Mesothelial cell of epicardium (in vitro differentiated cells): ENCODE results near the gene ZDHHC11. TPM values are rescaled to one million over a fixed set of nuclear protein-coding genes. Genes with fewer than 3 reads are reported as not detected.
A peak's percentile ranks its signal among the peaks of the same experiment; 100 is the strongest.
"Not testable (repeated sequence)": the region's sequence is repeated elsewhere in the genome, so short reads cannot be mapped to it uniquely, and the experiment has no call there.

ENCODE experiments used
- DNase-seq, 2 experiments: peaks; one replicate each; pipeline ENCODE4 v3.0.0; 2021; ENCODE audit warnings: low spot score in 2 of 2; ENCODE audit not compliant: unreplicated experiment in 2 of 2
- H3K27ac Mint-ChIP-seq: 2 replicates; pipeline ENCODE4 v1.8.0; 2021; ENCODE audit warnings: mixed read lengths
- H3K27me3 Mint-ChIP-seq: 2 replicates; pipeline ENCODE4 v1.8.0; 2021; ENCODE audit warnings: low read depth, mixed read lengths
- H3K36me3 Mint-ChIP-seq: 2 replicates; pipeline ENCODE4 v1.8.0; 2021; ENCODE audit warnings: mixed read lengths
- H3K4me1 Mint-ChIP-seq: 2 replicates; pipeline ENCODE4 v1.8.0; 2021; ENCODE audit warnings: mixed read lengths
- H3K4me3 Mint-ChIP-seq: 2 replicates; pipeline ENCODE4 v1.8.0; 2021; ENCODE audit warnings: mild to moderate bottlenecking, moderate library complexity, mixed read lengths
- H3K9me3 Mint-ChIP-seq: 2 replicates; pipeline ENCODE4 v1.8.0; 2021; ENCODE audit warnings: mixed read lengths
- total RNA-seq: library from RNA; stranded (reverse); gene quantifications from 3 replicates; pipeline ENCODE4 v1.2.1, GENCODE V29; 2021
- TF ChIP-seq, protein P1 (sequence below): fragments of 200-600 bp; sonication (generic); IDR thresholded peaks from one replicate; pipeline ENCODE4 v1.5.0; 2021; ENCODE audit warnings: antibody characterized with exemption; ENCODE audit not compliant: unreplicated experiment

ZDHHC11 gene
- total RNA-seq, 1 donor from 2014 or later: 11.4 TPM

- no peaks in the 10 kb centered on the region for H3K4me1 Mint-ChIP-seq
- TF ChIP-seq, protein P1, sequence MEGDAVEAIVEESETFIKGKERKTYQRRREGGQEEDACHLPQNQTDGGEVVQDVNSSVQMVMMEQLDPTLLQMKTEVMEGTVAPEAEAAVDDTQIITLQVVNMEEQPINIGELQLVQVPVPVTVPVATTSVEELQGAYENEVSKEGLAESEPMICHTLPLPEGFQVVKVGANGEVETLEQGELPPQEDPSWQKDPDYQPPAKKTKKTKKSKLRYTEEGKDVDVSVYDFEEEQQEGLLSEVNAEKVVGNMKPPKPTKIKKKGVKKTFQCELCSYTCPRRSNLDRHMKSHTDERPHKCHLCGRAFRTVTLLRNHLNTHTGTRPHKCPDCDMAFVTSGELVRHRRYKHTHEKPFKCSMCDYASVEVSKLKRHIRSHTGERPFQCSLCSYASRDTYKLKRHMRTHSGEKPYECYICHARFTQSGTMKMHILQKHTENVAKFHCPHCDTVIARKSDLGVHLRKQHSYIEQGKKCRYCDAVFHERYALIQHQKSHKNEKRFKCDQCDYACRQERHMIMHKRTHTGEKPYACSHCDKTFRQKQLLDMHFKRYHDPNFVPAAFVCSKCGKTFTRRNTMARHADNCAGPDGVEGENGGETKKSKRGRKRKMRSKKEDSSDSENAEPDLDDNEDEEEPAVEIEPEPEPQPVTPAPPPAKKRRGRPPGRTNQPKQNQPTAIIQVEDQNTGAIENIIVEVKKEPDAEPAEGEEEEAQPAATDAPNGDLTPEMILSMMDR: no peak
- no peak overlapping the region for H3K4me3 Mint-ChIP-seq
- H3K27me3 Mint-ChIP-seq: peaks cover 16% of the 10 kb centered on the region
- DNase-seq: peak; percentile 19 to 38
- no peaks in the 10 kb centered on the region for H3K36me3 Mint-ChIP-seq
- no peaks in the 10 kb centered on the region for H3K9me3 Mint-ChIP-seq
- no peak overlapping the region for H3K27ac Mint-ChIP-seq
These were observed 74.6 kb downstream of the ZDHHC11 start for GRCh38 chr5:775961-776861.

DNA sequence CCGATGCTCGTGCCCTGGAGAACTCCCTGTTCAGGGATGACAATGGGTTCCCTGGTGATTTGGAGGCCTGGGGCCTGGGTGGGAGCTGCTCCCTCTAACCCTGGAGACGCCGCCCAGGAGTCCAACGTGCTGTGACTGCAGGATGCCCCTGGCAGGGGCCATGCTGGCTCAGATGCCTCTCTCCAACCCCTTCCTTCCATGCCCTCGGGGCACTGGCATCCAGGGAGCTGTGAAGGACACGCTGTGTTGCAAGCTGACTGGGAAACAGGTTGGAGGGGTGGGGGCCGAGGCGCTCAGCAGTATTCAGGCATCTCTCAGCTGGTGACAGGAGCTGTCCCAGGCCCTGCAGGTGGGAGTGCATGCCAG is 75.2 kb downstream of the ZDHHC11 start:
- DNase-seq, H3K9me3 Mint-ChIP-seq, H3K4me3 Mint-ChIP-seq, H3K27ac Mint-ChIP-seq, H3K4me1 Mint-ChIP-seq, H3K36me3 Mint-ChIP-seq: not testable (repeated sequence)
- peaks cover 14% of the 10 kb centered on the region for H3K27me3 Mint-ChIP-seq

DNA sequence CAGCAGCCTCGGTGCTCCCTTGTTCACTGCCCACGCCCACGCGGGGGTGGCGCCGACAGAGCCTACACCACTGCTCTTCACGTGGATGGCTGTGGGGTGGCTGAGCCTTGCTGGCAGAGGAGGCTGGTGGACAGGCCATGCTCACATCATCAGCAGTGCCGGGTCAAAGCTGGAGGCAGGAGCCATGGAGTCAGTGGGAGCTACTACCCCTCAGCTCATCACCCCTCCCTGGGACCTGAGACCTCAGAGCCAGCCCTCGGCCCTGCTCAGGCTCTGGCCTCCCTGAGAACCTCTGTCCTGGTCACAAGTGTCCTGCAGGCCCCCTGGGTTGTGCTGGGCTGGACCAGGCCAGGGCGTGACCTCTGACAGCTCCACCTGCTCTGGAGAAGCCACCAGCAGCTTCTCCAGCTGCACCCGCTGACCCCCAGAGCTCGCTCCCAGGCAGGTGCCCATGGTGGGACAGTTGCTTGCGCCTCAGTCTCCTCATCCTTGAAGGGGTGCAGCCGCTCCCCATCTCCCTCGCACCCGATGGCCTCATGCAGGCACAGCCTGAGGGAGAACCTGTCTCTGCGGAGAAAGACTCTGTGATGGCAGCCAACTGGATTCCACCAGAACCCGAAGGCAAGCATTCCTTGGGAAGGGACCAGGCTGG is 75.8 kb downstream of the ZDHHC11 start:
- peak in 1 of 2 experiments; percentile 20 for DNase-seq
- not testable (repeated sequence) for H3K9me3 Mint-ChIP-seq, H3K27ac Mint-ChIP-seq, H3K4me1 Mint-ChIP-seq, H3K36me3 Mint-ChIP-seq, H3K4me3 Mint-ChIP-seq
- peaks cover 12% of the 10 kb centered on the region for H3K27me3 Mint-ChIP-seq

DNA sequence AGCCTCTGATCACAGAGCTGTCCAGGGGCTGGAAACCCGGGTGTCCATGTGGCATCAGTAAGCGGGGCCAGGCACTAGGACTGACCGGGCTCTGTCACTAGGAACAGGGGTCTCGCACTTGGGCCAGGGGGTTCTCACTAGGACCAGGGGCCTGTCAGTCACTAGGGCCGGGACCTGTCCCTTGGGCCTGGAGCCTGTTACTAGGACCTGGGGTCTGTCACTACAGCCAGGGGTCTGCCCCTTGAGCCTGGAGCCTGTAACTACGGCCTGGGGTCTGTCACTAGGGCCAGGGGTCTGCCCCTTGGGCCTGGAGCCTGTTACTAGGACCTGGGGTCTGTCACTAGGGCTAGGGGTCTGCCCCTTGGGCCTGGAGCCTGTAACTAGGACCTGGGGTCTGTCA is 76.5 kb downstream of the ZDHHC11 start:
- H3K9me3 Mint-ChIP-seq, H3K36me3 Mint-ChIP-seq, H3K4me1 Mint-ChIP-seq, DNase-seq, H3K27ac Mint-ChIP-seq, H3K4me3 Mint-ChIP-seq: not testable (repeated sequence)
- H3K27me3 Mint-ChIP-seq: peaks cover 12% of the 10 kb centered on the region

GRCh38 chr5:773517-774264 is 77.1 kb downstream of the ZDHHC11 start:
- H3K4me1 Mint-ChIP-seq: no peaks in the 10 kb centered on the region
- no peak overlapping the region for H3K27ac Mint-ChIP-seq
- H3K9me3 Mint-ChIP-seq: no peaks in the 10 kb centered on the region
- peaks cover 10% of the 10 kb centered on the region for H3K27me3 Mint-ChIP-seq
- TF ChIP-seq, protein P1: no peak
- DNase-seq: peak; percentile 18 to 39
- no peak overlapping the region for H3K4me3 Mint-ChIP-seq
- H3K36me3 Mint-ChIP-seq: no peaks in the 10 kb centered on the region

DNA sequence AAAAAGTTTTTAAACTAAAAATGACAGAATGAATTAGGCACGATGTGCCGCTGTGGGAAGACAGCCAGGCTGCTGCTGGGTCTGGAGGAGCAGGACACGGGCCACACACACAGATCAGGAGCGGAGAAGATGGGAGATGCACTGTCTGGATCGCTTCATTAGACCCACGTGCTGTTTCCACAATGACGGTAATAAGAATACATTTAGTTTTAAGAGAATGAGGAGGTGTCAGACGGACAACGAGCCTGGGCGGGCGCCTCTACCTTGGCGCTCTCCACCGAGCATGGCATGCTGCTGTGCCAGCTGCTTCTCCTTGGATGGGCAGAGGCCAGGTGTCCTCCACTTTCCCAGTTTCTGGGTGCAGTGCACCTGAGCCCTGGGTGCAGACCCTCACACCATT is 77.9 kb downstream of the ZDHHC11 start:
- not testable (repeated sequence) for H3K36me3 Mint-ChIP-seq, H3K4me3 Mint-ChIP-seq, H3K27ac Mint-ChIP-seq, DNase-seq, H3K4me1 Mint-ChIP-seq, H3K9me3 Mint-ChIP-seq, H3K27me3 Mint-ChIP-seq

DNA sequence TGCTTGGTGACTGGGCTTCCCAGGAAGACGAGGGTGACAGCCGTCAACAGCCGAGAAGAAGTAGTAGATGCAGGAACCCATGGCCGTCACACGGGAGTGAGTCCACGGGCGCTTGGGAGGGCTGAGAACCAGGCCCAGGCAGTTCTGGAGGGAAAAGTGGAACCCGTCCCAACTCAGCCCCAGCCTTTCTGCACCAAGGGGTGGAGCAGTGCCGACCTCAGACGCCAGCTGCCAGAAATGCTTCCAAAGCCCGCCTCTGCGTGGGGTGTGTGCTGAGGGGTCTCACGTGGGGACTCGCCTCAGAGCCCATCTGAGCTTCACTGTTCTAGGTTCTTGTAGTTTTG is 78.3 kb downstream of the ZDHHC11 start:
- not testable (repeated sequence) for H3K36me3 Mint-ChIP-seq, DNase-seq, H3K4me3 Mint-ChIP-seq, H3K9me3 Mint-ChIP-seq, H3K27ac Mint-ChIP-seq, H3K4me1 Mint-ChIP-seq, H3K27me3 Mint-ChIP-seq

DNA sequence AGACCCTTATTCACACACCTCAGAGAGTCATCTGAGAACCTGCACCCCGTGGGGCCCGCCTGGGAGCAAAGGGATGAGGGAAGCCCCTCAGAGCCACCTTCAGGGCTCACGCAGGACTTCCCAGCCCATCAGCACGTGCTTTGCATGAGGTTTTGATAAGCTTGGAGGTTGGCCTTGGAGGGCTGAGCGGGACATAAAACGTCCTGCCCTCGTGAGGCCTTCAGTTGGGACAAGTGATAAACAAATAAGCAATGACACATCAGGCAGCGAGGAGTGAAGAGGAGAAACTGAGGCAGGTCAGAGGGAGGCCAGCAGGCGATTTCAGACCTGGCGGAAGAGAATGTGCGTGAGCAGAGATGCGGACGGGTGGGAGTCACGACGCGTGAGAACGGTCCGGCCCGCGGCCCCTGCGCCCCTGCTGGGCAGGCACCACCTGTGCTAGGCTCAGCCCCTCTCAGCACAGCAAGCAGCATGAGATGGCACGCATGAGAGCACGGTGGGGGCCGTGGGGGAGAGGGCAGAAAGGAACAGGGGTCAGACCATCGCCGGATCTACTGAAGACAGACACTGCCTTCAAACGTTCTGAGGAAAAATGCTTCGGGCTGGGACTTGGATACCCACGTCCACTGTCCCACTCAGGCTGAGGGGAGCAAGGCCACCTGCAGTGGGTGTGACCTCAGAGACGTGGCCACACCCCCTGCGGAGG is 78.8 kb downstream of the ZDHHC11 start:
- not testable (repeated sequence) for DNase-seq, H3K4me3 Mint-ChIP-seq, H3K4me1 Mint-ChIP-seq, H3K9me3 Mint-ChIP-seq, H3K27me3 Mint-ChIP-seq, H3K27ac Mint-ChIP-seq, H3K36me3 Mint-ChIP-seq

DNA sequence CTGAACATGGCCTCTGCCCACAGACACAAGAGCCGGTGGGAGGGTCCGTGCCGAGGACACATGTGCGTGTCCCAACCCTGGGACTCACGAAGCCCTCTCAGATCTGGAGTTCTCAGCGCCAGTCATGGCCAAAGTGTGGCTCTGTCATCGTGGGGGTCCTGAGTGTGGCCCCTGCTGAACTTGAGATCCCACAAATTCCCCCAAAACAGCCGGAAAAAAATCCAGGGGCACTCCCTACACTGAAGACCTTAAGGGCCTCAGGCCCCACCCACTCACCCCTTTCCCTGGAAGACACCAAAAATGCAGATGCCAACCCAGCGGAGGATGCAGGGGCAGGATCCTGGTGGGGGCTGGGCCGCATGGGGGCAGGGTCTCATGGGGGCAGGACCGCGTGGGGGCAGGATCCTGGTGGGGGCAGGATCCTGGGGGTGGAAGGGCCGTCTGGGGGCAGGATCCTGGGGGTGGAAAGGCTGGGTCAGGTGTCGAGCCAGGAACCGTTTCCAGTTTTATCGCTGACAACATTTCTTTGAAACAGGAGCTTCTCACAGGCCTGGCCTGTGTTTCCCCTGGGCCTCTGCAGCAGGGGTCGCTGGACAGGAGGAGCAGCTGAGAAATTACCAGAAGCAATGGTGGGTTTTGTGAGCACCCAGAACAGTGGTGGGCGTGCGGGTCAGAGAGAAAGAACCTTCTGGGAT is 79.6 kb downstream of the ZDHHC11 start:
- not testable (repeated sequence) for H3K4me1 Mint-ChIP-seq, H3K27me3 Mint-ChIP-seq, H3K9me3 Mint-ChIP-seq, H3K27ac Mint-ChIP-seq, DNase-seq, H3K4me3 Mint-ChIP-seq, H3K36me3 Mint-ChIP-seq

DNA sequence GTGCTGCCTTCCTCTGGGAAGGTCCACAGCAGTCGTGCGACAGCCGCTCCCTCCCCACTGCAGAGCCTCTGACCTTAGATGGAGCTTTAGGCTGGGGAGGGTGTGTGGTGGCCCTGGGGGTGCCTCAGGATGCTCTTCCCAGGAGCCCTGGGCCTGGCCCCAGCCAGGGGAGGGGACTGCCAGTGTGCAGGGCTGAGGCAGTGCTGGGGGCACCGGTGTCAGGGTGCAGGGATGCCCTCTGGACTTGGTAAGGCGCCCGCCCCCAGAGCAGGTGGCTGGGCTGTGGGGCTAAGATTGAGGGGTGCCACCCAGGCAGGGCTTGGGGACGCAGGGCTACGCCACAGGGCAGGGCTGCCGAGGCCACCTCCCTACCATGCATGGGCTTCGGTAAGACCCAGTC is 80.2 kb downstream of the ZDHHC11 start:
- not testable (repeated sequence) for H3K4me1 Mint-ChIP-seq, H3K27ac Mint-ChIP-seq, H3K9me3 Mint-ChIP-seq, H3K4me3 Mint-ChIP-seq, H3K27me3 Mint-ChIP-seq, DNase-seq, H3K36me3 Mint-ChIP-seq
